GM15510 (cell line): ENCODE measurements around the gene TBC1D22B.

Source experiments
- POLR2A ChIP-seq: IDR thresholded peaks from 3 replicates; pipeline ENCODE4 v1.6.1; 2011; ENCODE audit warnings: borderline replicate concordance; ENCODE audit not compliant: insufficient read length; ENCODE audit errors: extremely low read depth

Gene TBC1D22B

GRCh38 chr6:37279366-37280134, 22.0 kb downstream of the TBC1D22B start:
- no peak for TF ChIP-seq POLR2A

GRCh38 chr6:37280162-37280887, 22.8 kb downstream of the TBC1D22B start:
- no peak for TF ChIP-seq POLR2A

DNA sequence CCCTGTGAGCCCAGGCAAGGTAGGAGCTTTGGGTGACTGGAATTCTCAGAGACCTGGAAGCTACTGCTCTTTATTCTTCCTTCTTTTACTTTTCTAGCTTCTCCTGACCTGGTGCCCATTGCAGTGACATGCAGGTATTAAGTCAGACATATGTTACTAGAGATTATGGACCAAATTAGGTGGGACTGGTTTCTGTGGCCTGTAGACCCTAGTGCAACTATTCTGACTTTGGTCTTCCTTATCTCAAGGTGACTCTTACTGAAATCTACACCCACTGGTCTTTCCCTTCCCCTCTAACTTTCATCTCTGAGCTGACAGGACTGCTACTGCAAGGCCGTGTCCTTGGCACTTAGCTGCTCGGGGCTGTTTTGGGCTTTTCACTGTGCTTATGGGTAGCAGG, 24.8 kb downstream of the TBC1D22B start:
- no peak for TF ChIP-seq POLR2A

DNA sequence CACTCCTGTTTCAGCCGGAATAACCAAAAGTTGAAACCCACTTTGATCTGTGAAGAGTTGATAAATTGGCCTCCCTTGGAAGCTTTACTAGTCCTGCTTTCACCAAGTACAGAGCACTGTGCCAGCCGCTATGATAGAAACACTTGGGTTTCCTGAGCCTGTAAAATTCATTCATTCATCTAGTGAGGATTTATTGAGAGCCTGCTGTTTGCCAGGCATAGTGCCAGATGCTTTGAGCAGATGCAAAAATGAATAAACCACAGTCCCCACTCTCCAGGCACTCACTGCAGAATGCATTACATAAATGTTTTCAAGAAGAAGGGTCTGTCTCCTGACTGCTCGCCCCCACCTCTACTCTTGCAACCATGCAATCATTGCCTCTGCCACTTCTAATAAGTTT, 25.7 kb downstream of the TBC1D22B start:
- no peak for TF ChIP-seq POLR2A

GRCh38 chr6:37283671-37284151, 26.1 kb downstream of the TBC1D22B start:
- TF ChIP-seq POLR2A, result no peak

- TF ChIP-seq POLR2A, result no peak
Measured at GRCh38 chr6:37284781-37285180, 27.2 kb downstream of the TBC1D22B start.

- no peak for TF ChIP-seq POLR2A
Measured at GRCh38 chr6:37285861-37286311, 28.3 kb downstream of the TBC1D22B start.

GRCh38 chr6:37287519-37288157, 30.1 kb downstream of the TBC1D22B start:
- no peak for TF ChIP-seq POLR2A

DNA sequence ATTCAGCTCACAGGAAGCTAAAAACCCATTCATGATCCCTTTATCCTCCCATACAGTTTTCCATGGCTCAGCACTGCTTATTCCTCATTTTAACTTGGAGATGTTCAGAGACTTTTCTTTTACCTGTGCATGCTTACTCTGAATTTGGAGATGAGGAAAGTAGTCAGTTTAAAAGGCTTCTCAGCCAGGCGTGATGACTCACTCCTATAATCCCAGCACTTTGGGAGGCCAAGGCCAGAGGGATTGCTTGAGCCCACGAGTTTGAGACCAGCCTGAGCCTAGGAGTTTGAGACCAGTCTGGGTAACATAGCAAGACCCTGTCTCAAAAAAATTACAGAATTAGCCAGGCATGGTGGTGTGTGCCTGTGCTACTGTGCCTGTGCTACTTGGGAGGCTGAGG, 30.7 kb downstream of the TBC1D22B start:
- TF ChIP-seq POLR2A, result no peak

DNA sequence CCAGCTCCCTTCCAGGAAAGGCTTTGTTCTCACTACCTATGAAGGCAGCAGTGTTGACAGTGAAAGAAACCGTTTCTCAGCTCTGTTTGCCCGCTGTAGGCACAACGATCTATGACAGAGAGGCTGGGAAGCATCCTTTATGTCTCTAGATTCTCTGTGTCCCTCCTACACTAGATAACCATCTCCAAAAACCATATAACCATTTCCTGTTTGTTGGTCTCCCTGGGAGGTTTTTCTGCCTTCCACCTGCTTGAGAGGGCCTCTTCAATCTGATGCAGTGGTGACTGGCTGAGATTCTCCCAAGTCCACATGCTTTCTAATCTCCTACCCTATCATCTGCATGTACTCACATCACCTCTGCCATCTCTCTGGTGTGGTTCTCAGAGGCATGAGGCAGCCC, 32.4 kb downstream of the TBC1D22B start:
- TF ChIP-seq POLR2A, result no peak

DNA sequence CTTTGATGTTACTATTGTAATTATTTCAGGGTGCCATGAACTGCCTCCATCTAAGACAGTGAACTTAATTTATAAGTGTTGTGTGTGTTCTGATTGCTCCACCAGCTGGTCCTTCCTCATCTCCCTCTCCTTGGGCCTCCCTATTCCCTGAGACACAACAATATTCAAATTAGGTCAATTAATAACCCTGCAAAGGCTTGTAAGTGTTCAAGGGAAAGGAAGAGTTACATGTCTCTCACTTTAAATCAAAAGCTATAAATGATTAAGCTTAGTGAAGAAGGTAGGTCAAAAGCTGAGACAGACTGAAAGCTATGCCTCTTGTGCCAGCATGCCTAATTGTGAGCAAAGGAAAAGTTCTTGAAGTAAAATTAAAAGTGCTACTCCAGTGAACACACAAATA, 35.9 kb downstream of the TBC1D22B start:
- no peak for TF ChIP-seq POLR2A

DNA sequence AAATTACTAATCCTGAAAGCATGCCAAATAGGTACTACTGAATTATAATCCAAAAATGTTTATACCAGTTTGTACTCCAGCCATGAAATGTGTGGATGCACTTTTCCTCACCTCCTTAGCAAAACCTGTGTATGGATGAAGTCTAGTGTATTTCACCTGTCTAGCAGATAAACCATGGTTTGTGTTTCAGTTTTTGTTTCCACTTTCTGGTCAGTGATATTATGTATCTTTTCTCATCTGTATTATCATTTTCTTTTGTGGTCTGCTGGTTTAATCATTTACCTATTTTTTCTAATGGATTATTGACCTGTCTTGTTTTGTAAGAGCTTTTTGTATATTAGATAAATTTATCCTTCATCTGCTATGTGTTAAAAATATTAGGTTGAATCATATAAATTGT, 41.4 kb downstream of the TBC1D22B start:
- TF ChIP-seq POLR2A, result no peak

DNA sequence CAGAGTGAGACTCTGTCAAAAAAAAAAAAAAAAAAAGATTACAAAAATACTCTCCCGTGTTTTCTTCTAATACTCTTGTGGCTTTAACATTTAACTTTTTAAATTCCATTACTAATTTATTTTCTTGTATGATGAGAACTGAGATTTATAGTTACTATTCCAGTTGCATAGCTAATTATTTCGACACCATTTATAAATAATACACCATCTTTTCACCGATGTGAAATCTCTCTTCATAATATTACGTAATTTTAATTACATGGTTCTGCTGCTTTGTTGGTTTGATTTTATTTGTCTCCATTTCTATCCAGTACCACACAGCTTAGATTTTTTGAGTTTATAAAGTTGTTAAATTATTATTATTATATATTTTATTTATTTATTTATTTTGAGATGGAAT, 42.4 kb downstream of the TBC1D22B start:
- TF ChIP-seq POLR2A, result no peak

DNA sequence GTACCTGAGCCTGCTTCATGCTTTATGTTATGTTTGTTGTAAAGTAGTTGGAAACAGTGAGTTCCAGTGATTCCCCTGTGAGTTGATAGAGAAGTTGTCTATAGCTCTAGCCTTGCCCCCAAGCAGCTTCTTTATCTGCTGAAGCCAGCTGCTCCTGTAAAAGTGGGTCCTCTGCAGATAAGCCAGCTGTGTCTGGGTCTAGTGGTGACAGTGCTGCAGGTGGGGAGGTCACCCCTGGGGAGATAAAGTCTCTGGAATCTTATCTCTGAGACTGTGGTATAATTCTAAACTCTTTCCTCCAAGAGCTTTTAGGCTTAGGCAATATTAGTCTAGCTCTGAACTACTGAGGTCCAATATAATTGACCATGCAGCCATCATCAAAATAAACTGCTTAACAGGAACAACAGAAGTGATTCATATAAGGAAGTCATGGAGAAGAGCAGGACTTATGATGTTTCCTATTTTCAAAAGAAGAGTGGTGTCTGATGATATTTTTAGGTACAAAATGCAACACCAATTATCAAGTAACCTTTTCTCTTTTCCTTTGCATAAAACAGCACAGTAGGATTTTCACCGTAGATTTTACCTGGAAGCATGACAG, 44.6 kb downstream of the TBC1D22B start:
- TF ChIP-seq POLR2A, result no peak

DNA sequence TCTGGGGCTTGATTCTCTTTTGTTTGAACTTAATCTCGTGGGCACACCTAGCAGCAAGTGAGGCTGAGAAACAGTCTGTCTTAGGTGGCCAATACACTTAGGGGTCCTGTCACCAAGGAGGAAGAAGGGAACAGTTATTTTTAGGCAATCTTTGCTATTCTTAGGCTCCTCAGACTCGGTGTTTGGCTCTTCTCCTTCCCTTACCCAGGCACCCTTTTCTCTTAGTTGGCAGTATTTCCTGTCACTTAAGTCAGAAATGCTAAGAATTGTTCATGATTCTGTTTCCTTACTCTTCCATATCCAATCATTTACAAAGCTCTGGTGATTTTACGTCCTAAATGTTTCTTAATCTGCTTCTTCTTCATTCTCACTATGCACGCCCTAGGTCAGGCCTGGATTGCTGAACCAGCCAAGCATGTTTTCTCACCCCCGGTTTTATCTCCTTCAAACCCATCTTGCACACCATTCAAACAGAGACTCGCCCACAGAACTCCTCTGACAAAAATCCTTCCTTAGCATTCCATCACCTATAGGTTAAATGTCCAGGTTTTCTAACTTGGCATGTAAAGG, 45.6 kb downstream of the TBC1D22B start:
- no peak for TF ChIP-seq POLR2A
